ENCODE data around the gene TLR6. TPM values are rescaled to one million over a fixed set of nuclear protein-coding genes. Genes with fewer than 3 reads are reported as not detected.

Gene TLR6
- total and polyA plus RNA-seq, 2 of the 8 experiments (the other 6 are each of a cell fraction or from before 2014, with no cell fraction given): 0.02 to 0.09 TPM

- no peak overlapping the region for H3K14ac ChIP-seq (ENCODE audit: insufficient read length)
- H3K79me1 ChIP-seq (ENCODE audit: low read depth, low read length): no peaks in the 10 kb centered on the region
- no peaks in the 10 kb centered on the region for H3K23me2 ChIP-seq (ENCODE audit: low read depth, low read length)
- no peak overlapping the region for H4K91ac ChIP-seq (replicated peaks; ENCODE audit: insufficient read length, low read length)
- H3K4me2 ChIP-seq (ENCODE audit: insufficient read depth in 1 of 2, low read depth in 2 of 2, low read length in 2 of 2): no peak overlapping the region
- H2BK12ac ChIP-seq (ENCODE audit: low read depth, low read length): no peak overlapping the region
- no peak overlapping the region for H3K4me3 ChIP-seq (ENCODE audit: extremely low read depth in 1 of 4, insufficient read depth in 2 of 4, low read depth in 3 of 4, low read length in 4 of 4)
- no peaks in the 10 kb centered on the region for H3K27me3 ChIP-seq (replicated peaks in 1 of 4; ENCODE audit: control insufficient read depth in 3 of 4, extremely low read depth in 1 of 4, insufficient read depth in 3 of 4, low read length in 3 of 4)
- no peak overlapping the region for H2AK5ac ChIP-seq (ENCODE audit: low read depth, low read length)
- peak; percentile 48 to 55 for TF ChIP-seq RAD21 (IDR thresholded peaks at IDR 0.05 in 1 of 2, conservative IDR thresholded peaks at IDR 0.05 in 1 of 2; ENCODE audit: low read depth in 2 of 2, low read length in 2 of 2)
- TF ChIP-seq, protein P1, sequence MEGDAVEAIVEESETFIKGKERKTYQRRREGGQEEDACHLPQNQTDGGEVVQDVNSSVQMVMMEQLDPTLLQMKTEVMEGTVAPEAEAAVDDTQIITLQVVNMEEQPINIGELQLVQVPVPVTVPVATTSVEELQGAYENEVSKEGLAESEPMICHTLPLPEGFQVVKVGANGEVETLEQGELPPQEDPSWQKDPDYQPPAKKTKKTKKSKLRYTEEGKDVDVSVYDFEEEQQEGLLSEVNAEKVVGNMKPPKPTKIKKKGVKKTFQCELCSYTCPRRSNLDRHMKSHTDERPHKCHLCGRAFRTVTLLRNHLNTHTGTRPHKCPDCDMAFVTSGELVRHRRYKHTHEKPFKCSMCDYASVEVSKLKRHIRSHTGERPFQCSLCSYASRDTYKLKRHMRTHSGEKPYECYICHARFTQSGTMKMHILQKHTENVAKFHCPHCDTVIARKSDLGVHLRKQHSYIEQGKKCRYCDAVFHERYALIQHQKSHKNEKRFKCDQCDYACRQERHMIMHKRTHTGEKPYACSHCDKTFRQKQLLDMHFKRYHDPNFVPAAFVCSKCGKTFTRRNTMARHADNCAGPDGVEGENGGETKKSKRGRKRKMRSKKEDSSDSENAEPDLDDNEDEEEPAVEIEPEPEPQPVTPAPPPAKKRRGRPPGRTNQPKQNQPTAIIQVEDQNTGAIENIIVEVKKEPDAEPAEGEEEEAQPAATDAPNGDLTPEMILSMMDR (IDR thresholded peaks at IDR 0.05; ENCODE audit: control extremely low read depth in 1 of 3, insufficient read depth in 1 of 3, low read depth in 1 of 3, low read length in 3 of 3): peak in 2 of 3 experiments; percentile 4 to 10; a peak in 2 of 4 replicates
- no peak for TF ChIP-seq ASH2L (IDR thresholded peaks at IDR 0.05; ENCODE audit: low read length)
- H3K27ac ChIP-seq (ENCODE audit: low read depth, low read length): no peak overlapping the region
- H2BK120ac ChIP-seq (replicated peaks; ENCODE audit: low read depth, low read length): no peak overlapping the region
- H2AFZ ChIP-seq (ENCODE audit: low read length): no peak overlapping the region
- ChIA-PET CTCF (ENCODE audit: partially characterized antibody) (interaction anchor here (0.6 to 4.9 kb wide), 13 partner anchors 9 to 316 kb away, joined by 3 to 38 read pairs (median 4); no protein-coding TSS in a partner anchor), POLR2A (ENCODE audit: partially characterized antibody) (no interaction called here)
- H3K4ac ChIP-seq (replicated peaks; ENCODE audit: insufficient read length, low read depth, low read length): no peak overlapping the region
- no peaks in the 10 kb centered on the region for H4K20me1 ChIP-seq (replicated peaks in 1 of 2; ENCODE audit: control insufficient read depth in 1 of 2, insufficient read depth in 2 of 2, low read length in 2 of 2)
- no peak overlapping the region for H4K5ac ChIP-seq (ENCODE audit: insufficient read length, low read depth, low read length)
- H2BK20ac ChIP-seq (ENCODE audit: low read length): no peak overlapping the region
- H4K8ac ChIP-seq (ENCODE audit: extremely low read depth, insufficient read depth, low read length): no peak overlapping the region
- H3K56ac ChIP-seq (replicated peaks; ENCODE audit: insufficient read length, low read depth, low read length): no peak overlapping the region
- H3K18ac ChIP-seq (ENCODE audit: extremely low read depth, low read length): no peak overlapping the region
- no peak overlapping the region for H2BK5ac ChIP-seq (ENCODE audit: low read depth, low read length)
- no peaks in the 10 kb centered on the region for H3K4me1 ChIP-seq (replicated peaks in 1 of 4; ENCODE audit: control insufficient read depth in 3 of 4, insufficient read depth in 4 of 4, low read length in 3 of 4)
- no peak overlapping the region for H2BK15ac ChIP-seq (ENCODE audit: low read length)
- FAIRE-seq (no peak), DNase-seq (ENCODE audit: low read depth in 1 of 2, low spot score in 2 of 2) (no peak)
- H3K9ac ChIP-seq (replicated peaks in 1 of 4; ENCODE audit: extremely low read depth in 1 of 4, low read depth in 3 of 4, low read length in 3 of 4): no peak overlapping the region
- no peaks in the 10 kb centered on the region for H3K36me3 ChIP-seq (ENCODE audit: control insufficient read depth in 2 of 4, insufficient read depth in 4 of 4, low read length in 3 of 4)
- H3K79me2 ChIP-seq (ENCODE audit: control insufficient read depth in 1 of 2, insufficient read depth in 2 of 2, low read length in 2 of 2): no peaks in the 10 kb centered on the region
- H3K23ac ChIP-seq (ENCODE audit: insufficient read length): no peak overlapping the region
- H3K9me3 ChIP-seq (ENCODE audit: insufficient read depth in 2 of 2, low read depth in 1 of 2, low read length in 1 of 2): no peaks in the 10 kb centered on the region; a peak in 1 of 4 replicates
These were observed 46.1 kb upstream of the TLR6 start for GRCh38 chr4:38902695-38903094.
